HEK293T (cell line): ENCODE measurements around the gene SAMD11.

Source experiments
- BHLHE40 ChIP-seq: fragments of 450-650 bp; IDR thresholded peaks from 2 replicates; pipeline ENCODE4 v1.6.1; 2016; ENCODE audit warnings: mild to moderate bottlenecking, moderate library complexity, borderline replicate concordance
- CTBP1 ChIP-seq: fragments of 450-650 bp; IDR thresholded peaks from 2 replicates; pipeline ENCODE4 v1.6.1; 2016; ENCODE audit warnings: borderline replicate concordance
- ELF4 ChIP-seq: fragments of 450-650 bp; IDR thresholded peaks from 2 replicates; pipeline ENCODE4 v1.6.1; 2017; ENCODE audit warnings: antibody characterized with exemption
- FOXA1 ChIP-seq: fragments of 450-650 bp; IDR thresholded peaks from 2 replicates; pipeline ENCODE4 v1.6.1; 2016; ENCODE audit warnings: mild to moderate bottlenecking
- FOXM1 ChIP-seq: fragments of 450-650 bp; IDR thresholded peaks from 2 replicates; pipeline ENCODE4 v1.6.1; 2017; ENCODE audit warnings: mild to moderate bottlenecking, borderline replicate concordance
- L3MBTL2 ChIP-seq: fragments of 450-650 bp; conservative IDR thresholded peaks from 2 replicates; pipeline ENCODE4 v1.6.1; 2016; ENCODE audit warnings: mild to moderate bottlenecking
- LEF1 ChIP-seq: fragments of 450-650 bp; IDR thresholded peaks from 2 replicates; pipeline ENCODE4 v1.6.1; 2017; ENCODE audit warnings: mild to moderate bottlenecking, borderline replicate concordance
- NFRKB ChIP-seq: fragments of 450-650 bp; IDR thresholded peaks from 2 replicates; pipeline ENCODE4 v1.6.1; 2016; ENCODE audit warnings: mild to moderate bottlenecking, moderate library complexity
- SUZ12 ChIP-seq: fragments of 450-650 bp; IDR thresholded peaks from 2 replicates; pipeline ENCODE4 v1.6.1; 2016; ENCODE audit warnings: mild to moderate bottlenecking
- TARDBP ChIP-seq: fragments of 450-650 bp; IDR thresholded peaks from 2 replicates; pipeline ENCODE4 v1.6.1; 2016

DNA sequence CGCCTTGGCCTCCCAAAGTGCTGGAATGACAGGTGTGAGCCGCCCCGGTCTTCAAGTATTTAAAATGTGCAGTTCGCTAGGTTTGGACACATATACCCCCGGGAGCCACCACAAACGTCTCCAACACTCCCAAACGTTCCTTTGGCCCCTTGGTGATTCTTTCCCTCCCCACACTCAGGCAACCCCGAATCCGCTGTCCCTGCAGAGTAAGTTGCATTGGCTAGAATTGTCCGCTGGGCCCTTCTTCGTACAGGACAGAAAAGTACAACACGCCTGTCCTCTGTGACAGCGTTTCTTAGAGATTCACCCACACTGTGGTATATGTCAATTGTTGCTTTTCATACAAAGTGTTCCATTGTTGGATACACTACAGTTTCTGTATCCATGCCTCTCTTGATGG, 61.4 kb downstream of the SAMD11 start:
- TF ChIP-seq CTBP1 (no peak), FOXA1 (no peak), NFRKB (no peak), BHLHE40 (no peak), ELF4 (no peak), SUZ12 (no peak), FOXM1 (no peak), L3MBTL2 (no peak), TARDBP (no peak), LEF1 (no peak)
